Measurements from ENCODE around the gene CEP85.

CEP85 gene

GRCh38 chr1:26278724-26279455, 44.9 kb downstream of the CEP85 start:
- DNase-seq (ENCODE audit: low spot score), result no peak

DNA sequence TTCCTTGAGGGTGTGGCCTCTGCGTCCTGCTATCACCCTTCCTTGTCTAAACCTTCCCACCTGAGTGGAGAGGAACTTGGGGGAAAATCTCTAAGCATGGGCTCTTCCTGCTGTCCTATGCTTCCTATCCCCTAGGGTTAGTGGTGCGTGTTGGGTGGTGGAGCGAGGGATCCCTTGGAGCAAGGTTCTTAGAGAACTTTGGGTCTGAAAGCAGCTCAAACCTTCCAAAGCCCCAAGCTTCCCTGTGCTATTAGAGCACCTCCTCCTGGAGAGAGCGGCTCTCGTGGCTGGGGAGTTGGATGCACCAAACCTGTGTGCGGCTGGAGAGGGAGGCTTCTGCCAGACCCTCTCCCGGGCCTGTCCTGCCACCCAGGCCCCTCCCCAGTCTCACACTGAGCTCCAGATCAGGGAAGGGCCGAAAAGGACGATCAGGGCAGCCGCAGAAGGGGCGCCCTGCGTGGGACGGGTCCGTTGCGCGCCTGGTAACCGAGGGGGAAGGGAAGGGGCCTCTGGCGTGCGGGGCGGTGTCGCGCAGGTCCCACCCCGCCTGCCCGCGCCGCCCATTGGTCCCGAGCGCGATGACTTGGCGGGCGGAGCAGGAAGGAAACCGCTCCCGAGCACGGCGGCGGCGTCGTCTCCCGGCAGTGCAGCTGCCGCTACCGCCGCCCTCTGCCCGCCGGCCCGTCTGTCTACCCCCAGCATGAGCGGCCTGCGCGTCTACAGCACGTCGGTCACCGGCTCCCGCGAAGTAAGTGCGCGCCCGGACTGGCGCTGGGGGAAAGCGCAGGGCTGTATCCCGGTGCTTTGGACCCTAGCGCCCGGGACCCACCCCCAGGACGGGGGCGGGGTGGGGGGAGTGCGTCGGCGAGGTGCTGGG, 45.7 kb downstream of the CEP85 start, which contains the start of gene SH3BGRL3:
SH3BGRL3 (plus strand) TSS at position 631 of the 877 bp plus-strand sequence; CDS start at position 701, 70 bp downstream.
- peak; percentile 80 for DNase-seq (ENCODE audit: low spot score)

DNA sequence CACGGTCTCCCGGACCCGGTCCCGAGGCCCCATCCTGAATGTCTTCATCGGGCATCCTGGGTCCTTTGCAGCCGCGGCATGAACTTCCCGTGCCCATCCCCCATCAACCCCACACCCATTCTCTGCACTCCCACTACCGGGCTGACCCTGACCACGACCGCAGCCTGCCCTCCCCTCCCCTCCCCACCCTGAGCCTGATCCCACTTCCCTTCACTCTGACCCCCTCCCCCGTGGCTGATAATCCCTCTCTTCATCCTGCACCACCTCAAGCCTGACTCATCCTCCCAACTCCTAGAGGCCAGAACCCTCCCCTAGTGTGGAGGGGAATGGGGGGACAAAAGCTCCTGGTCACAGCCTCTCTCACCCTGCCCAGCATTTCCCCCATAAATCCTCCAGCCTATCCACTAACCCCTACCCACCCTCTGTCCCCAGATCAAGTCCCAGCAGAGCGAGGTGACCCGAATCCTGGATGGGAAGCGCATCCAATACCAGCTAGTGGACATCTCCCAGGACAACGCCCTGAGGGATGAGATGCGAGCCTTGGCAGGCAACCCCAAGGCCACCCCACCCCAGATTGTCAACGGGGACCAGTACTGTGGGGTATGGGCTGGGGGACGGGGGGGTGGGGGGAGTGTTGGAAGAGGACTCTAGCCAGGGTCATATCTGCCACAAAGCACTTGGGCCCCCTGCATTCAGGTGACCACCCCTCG, 46.5 kb downstream of the CEP85 start:
- peak; percentile 27 for DNase-seq (ENCODE audit: low spot score)

DNA sequence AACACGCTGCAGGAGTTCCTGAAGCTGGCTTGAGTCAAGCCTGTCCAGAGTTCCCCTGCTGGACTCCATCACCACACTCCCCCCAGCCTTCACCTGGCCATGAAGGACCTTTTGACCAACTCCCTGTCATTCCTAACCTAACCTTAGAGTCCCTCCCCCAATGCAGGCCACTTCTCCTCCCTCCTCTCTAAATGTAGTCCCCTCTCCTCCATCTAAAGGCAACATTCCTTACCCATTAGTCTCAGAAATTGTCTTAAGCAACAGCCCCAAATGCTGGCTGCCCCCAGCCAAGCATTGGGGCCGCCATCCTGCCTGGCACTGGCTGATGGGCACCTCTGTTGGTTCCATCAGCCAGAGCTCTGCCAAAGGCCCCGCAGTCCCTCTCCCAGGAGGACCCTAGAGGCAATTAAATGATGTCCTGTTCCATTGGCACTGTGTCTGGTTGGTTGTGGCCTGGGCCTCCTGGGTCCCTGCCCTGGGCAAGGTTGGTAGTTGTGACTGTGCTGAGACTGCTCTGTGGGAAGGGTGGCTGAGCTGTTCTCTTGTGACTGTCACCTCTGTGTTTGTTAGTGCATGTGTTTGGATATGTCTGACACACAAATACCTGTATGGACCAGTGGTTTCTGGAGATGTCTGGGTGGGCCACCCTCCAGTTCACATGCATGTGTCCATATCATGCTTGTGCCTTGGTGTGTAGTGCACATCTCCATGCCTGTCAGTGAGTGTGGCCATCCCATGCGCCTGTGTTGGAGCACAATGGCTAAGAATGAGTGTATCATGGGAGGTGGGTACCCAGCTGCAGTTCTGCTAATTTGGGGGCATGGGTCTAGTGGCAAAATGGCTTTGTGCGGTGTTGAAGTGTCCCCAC, 47.3 kb downstream of the CEP85 start:
- no peak for DNase-seq (ENCODE audit: low spot score)

GRCh38 chr1:26281971-26282370, 48.0 kb downstream of the CEP85 start:
- no peak for DNase-seq (ENCODE audit: low spot score)

GRCh38 chr1:26282401-26282918, 48.5 kb downstream of the CEP85 start:
- no peak for DNase-seq (ENCODE audit: low spot score)

DNA sequence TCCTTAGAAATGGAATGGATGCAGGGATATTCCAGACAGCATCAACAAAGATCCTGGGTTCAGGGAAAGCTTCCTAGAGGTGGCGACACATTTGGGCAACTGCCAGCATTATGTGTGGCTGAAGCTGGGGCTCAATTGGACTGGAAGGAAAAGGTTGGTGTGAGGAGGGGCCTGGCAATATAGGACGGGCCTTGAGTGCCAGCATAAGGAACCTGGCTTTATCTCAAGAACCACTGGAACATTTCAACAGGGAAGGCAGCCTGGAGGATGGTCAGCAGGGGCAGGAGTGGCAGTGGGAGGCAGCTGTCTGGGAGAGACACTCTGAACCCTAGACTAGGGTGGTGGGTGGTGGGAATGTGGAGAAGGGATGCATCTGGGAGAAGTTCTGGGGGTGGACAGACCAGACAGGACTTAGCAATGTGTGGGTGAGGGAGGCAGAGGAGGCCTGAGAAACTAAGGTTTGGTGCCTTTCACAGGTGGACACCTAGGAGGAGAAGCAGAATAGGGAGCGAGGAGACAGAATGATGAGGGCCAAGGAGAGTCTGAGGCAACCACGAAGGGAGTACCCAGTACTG, 49.4 kb downstream of the CEP85 start:
- no peak for DNase-seq (ENCODE audit: low spot score)

DNA sequence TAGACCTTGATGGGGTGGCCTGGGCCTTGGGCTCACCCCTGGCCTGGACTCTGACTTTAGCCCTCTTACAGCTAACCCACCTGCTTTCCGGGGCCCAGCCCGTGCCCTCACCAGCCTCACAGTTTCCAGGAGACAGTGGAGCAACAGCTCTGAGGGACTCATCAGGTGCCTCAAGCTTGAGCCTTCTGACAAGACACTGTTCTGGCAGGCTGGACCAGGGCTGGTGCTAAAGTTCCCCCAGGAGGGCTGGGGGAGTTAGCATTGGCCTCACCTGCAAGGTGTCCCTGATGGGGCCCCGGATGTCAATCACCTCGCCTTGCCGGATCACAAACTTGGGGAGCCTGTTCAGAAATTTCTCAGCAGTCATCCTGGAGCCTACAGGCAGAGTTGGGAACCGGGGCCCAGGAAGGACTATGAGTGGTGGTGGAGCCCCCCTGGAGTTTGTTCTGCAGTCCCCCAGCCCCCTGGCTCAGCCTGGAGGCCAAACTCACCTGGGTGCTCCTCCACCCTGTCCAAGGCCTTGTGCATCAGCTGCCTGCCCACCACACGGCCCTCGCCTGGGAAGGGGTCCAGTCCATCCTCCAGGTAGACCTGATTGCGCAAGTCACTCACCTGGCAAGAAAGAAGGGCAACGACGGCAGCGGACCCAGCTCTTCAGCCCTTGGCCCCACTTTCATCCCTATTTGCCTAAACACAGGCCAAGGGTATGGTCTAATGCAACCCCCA, 50.0 kb downstream of the CEP85 start:
- DNase-seq (ENCODE audit: low spot score), result no peak

DNA sequence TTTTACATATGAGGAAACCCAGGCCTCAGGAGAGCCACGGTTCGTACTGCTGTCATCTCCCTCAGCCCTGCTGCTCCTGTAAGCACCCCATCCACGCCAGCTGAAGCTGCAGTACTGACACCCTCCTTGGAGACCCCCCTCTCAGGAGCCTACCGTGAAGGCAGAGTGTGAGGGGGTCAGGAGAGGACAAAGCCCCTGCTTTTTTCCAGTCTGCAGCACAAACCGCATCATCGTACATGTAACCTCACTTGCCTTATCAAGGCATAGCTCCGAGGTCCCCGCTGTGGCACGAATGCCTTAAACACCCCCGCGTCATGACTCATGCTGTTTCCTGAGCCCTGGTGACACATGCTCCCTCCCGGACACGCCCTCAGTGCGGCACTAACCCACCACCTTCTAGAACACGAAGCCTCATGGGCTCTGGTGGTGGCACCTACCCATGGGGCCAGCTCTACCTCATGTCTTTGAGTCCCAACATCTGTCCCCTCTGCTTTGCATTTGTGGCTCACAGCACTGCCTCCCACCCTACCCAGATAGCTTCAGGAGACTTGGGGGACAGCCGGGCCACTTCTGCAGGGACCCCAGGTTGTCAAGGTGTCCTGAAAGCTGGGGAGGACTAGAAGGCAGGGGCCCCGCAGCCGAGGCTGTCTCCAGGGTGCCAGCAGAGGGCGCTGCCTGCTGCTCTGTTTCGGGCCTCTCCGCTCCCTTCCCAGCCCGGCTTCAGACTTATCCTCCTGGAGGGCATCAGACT, 50.8 kb downstream of the CEP85 start:
- DNase-seq (ENCODE audit: low spot score), result peak; percentile 96

- peak; percentile 42 for DNase-seq (ENCODE audit: low spot score)
These were observed 51.5 kb downstream of the CEP85 start for GRCh38 chr1:26285366-26286063.

- DNase-seq (ENCODE audit: low spot score), result no peak
These were observed 52.0 kb downstream of the CEP85 start for GRCh38 chr1:26286064-26286416.

DNA sequence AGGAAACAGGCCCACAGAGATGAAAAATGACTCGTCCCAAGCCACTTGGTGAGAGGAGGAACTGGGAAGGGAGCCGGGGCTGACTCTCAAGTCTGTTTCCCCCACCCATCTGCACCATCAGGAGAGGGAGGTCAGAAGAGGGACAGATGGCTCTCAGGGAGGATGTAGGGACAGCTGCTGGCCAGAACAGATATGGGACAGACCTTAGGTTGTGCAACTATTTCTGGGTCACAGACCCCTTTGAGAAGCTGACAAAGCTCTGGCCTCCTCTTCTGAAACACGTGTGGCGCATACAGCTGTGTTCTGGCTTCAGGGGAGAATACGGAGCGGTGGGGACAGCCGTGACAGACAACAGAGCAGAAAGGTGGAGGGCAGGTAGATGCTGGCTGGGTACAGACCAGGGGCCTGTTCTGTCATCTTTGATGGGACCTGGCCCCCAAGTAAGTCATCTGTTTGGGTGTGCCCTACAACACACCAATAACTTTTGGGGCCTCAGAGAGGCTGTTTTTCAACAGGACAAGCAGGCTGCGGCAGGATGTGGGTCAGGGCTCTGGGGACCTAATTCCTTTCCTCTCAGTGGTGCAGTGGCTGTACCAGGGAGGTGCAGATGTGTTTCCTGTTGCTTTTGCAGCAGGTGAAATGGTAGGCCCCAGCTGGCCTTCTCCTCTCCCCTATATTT, 53.2 kb downstream of the CEP85 start:
- no peak for DNase-seq (ENCODE audit: low spot score)

DNA sequence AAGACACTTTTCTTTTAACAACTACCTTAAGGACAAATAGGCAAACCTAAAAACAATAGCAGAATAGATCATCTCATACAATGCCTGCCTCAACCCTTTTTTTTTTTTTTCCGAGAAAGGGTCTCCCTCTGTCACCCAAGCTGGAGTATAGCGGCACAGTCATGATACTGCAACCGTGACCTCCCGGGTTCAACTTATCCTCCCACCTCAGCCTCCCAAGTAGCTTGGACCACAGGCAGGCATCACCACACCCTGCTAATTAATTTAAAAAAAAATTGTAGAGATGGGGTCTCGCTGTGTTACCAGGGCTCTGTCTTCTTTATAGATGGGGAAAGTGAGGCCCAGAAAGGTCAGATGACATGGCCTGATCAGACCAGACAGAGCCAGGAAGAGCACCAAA, 53.8 kb downstream of the CEP85 start:
- DNase-seq (ENCODE audit: low spot score), result no peak

DNA sequence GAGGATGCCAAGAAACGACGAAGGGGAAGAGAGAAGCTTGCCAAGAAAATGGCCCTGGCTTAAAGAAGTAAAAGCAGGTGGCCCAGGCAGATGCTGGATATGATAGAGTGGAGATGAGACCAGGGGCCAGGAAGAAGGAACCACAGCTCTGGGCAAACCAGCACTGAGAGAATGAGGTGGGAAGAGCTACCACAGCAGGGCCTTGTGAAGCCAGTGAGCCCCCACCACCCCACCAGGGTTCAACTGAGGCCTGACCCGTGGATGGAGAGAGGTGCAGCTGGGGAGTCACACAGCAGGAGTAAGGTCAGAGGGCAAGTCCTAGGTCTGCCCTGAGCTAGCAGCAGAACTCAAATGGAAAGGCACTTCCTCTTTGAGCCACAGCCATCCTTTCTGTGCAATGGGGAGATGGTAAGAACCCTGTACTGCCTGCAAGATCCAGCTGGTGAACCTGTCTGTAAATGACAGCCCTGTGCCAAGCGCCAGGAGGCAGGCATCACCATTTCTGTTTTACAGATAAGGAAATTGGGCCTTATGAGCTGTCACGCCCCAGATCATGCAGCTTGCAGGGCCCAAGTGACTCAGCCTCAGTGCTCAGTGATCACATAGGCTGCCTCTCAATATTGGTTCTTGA, 54.4 kb downstream of the CEP85 start:
- DNase-seq (ENCODE audit: low spot score), result no peak

DNA sequence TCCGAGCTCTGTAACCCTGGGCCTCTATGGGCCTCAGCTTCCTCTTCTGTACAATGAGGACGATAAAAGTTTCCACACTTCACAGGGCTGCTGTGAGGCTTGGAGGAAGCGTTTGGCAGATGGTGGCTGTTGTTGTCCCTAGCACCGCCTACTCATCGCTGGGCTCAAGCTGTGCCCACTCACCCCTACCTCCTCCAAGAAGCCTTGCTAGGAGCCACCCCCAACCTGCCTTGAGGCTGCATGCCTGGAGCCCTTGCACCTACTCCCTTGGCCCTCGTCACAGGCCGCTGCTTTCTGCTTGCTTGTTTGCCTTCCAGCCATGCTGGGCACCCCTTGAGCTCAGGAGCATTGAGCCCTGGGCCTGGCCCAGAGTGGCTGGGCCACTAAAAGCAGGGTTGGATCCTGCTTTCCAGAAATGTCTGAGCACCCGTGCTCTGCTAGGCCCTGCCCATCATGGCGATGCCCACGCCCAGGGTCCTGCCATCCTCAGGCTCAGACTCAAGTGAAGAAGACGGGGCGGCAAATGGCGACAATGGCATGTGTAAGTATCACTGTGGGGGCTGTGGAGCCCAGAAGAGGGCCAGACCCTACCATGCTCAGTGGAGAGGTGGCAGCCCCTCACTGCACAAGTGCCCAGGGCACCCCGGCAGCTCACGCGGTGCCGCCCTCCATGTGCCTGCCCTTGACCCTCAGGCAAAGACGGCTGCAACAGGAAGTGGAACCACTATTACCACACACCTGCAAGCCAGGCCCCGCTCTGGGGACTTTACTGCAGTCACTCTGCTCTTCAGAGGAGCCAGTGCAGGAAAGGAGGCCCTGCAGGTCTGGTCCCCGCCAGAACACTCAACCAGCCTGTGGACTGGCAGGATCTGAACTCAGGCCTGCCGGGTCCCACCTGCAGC, 55.4 kb downstream of the CEP85 start:
- no peak for DNase-seq (ENCODE audit: low spot score)

DNA sequence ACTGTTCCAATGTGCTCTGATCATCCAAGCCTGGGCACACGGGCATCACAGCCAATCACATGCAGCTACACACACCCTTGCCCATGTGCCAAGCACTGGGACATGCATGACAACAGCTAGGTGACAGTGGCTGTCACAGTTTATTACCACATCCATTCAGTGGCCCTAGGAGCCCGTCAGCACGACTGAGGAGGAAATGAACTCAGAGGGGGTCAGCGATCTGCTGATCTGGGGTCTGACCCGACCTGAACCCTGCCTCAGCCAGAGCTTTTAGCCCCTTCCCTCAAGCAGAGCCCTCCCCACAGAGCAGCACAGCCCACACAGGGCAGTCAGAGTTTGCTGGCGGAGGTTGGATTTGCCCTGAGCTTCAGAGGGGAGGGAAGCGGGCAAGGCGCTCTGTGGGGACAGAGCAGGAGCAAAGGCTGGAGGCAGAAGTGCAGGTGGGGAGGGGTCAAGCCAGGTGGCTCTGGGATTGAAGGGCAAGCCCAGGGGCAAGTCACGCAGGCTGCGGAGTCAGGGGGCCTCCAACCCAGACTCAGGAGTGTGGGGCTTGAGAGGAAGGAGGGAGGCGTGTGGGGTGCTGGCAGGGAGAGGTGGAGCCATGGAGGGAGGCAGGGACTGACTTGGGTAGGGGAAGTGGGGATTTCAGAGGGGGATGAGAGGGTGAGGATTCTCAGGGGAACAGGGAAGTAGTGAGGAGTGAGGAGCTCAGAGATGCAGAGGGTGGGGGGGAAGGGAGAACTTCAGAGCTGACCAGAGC, 56.3 kb downstream of the CEP85 start:
- DNase-seq (ENCODE audit: low spot score), result no peak

Measured in SW480 (cell line).